Peyer's patch (tissue), 4 donors: Measurements from ENCODE around the gene DOCK2. TPM values are rescaled to one million over a fixed set of nuclear protein-coding genes. Genes with fewer than 3 reads are reported as not detected.

Experiments used
- DNase-seq, 3 donors: peaks; one replicate each; pipeline ENCODE4 v3.0.0-alpha.2; 2017 to 2019
- H3K27ac ChIP-seq, 4 donors: fragments of 200-600 bp; sonication (generic); one replicate each; pipeline ENCODE4 v1.5.1; 2016 to 2019
- H3K27me3 ChIP-seq, 2 donors: fragments of 200-600 bp; sonication (generic); one replicate each; pipeline ENCODE4 v1.5.1; 2019
- H3K36me3 ChIP-seq, 3 donors: fragments of 200-600 bp; sonication (generic); one replicate each; pipeline ENCODE4 v1.5.1; 2016 to 2019
- H3K4me1 ChIP-seq, 4 donors: fragments of 200-600 bp; sonication (generic); one replicate each; pipeline ENCODE4 v1.5.1; 2016 to 2019
- H3K4me3 ChIP-seq, 4 donors: fragments of 200-600 bp; sonication (generic); 1 replicate in 3 of 4; 2 replicates in 1 of 4; pipeline ENCODE4 v1.5.1; 2016 to 2019; ENCODE audit warnings: mild to moderate bottlenecking in 1 of 4
- H3K9me3 ChIP-seq, 4 donors: fragments of 200-600 bp; sonication (generic); one replicate each; pipeline ENCODE4 v1.5.1; 2016 to 2019; ENCODE audit warnings: mild to moderate bottlenecking in 1 of 4
- CTCF ChIP-seq, 6 experiments: fragments of 450-650 bp in 4 of 6; fragments of 200-600 bp in 2 of 6; sonication (generic) in 1 of 6; IDR thresholded peaks; one replicate each; pipeline ENCODE4 v1.5.1; 2017 to 2019; ENCODE audit warnings: antibody characterized with exemption in 6 of 6, mild to moderate bottlenecking in 3 of 6, moderate library complexity in 1 of 6
- POLR2A ChIP-seq, 2 donors: fragments of 450-650 bp; IDR thresholded peaks; one replicate each; pipeline ENCODE4 v1.5.1; 2017; ENCODE audit warnings: antibody characterized with exemption in 2 of 2, mild to moderate bottlenecking in 2 of 2, moderate library complexity in 2 of 2
- total RNA-seq, 4 donors: library from RNA; depleted of rRNA; stranded (reverse); fragments of >200 nt; gene quantifications; one replicate each; pipeline ENCODE4 v1.1.0, GENCODE V29; 2016

Gene DOCK2
- total RNA-seq, 4 donors from 2014 or later = 13.8 to 200 (median 17.8) TPM

- no peak overlapping the region for H3K4me3 ChIP-seq
- TF ChIP-seq CTCF (IDR thresholded peaks at IDR 0.05) (no peak), POLR2A (IDR thresholded peaks at IDR 0.05) (no peak)
- H3K9me3 ChIP-seq = no peaks in the 10 kb centered on the region
- no peaks in the 10 kb centered on the region for H3K4me1 ChIP-seq
- no peaks in the 10 kb centered on the region for H3K36me3 ChIP-seq
- DNase-seq = no peak
- no peaks in the 10 kb centered on the region for H3K27me3 ChIP-seq
- H3K27ac ChIP-seq = no peak overlapping the region
These were observed 74.6 kb downstream of the DOCK2 start for GRCh38 chr5:169711551-169712225.

DNA sequence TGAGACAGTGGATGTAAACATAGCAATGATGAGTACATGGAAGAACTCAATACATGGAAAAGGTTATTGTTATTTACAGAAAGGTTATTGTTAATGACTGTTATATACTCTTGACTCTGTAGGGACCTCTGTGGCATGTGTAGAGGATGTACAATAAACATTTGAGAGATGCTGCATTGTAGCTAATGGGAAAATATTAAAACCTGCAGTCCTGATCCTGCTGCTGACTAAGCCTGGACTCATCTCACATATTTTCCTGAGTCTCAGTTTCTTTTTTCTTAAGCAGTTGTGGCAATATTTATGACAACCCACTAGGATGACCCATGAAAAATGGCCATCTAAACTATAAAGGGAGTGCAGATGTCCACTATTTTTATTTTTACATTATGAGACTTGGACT, 75.4 kb downstream of the DOCK2 start:
- Histone ChIP-seq H3K27me3 (no peaks in the 10 kb centered on the region), H3K4me3 (no peak overlapping the region), H3K4me1 (no peaks in the 10 kb centered on the region), H3K36me3 (no peaks in the 10 kb centered on the region), H3K27ac (no peak overlapping the region), H3K9me3 (no peaks in the 10 kb centered on the region)
- TF ChIP-seq POLR2A (IDR thresholded peaks at IDR 0.05) (no peak), CTCF (IDR thresholded peaks at IDR 0.05) (no peak)
- no peak for DNase-seq

DNA sequence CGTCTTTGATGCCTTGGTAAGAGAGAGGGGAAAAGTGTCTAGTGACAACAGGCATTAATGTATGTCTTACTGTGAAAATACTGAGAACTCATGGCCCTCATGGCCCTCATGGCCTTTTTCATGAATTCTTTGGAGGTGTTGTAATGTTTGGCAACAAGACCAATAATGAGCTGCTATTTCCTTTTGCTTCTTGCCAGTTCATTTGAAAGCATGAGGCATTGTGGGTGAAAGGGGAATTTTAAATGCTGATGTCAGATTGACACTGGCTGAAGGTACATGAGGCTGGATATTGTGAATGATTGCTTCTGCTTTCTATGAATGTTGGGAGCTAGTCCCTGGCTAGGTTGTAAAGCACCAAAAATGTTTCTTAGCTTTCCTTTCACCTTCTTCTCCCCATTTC, 79.2 kb downstream of the DOCK2 start:
- Histone ChIP-seq H3K4me1 (no peaks in the 10 kb centered on the region), H3K27me3 (no peaks in the 10 kb centered on the region), H3K9me3 (no peaks in the 10 kb centered on the region), H3K4me3 (no peak overlapping the region), H3K27ac (no peak overlapping the region), H3K36me3 (no peaks in the 10 kb centered on the region)
- DNase-seq = no peak
- no peak for TF ChIP-seq CTCF (IDR thresholded peaks at IDR 0.05)
- TF ChIP-seq POLR2A (IDR thresholded peaks at IDR 0.05) = no peak

GRCh38 chr5:169717288-169717687, 80.2 kb downstream of the DOCK2 start:
- H3K36me3 ChIP-seq = no peaks in the 10 kb centered on the region
- DNase-seq = no peak
- no peaks in the 10 kb centered on the region for H3K27me3 ChIP-seq
- H3K9me3 ChIP-seq = no peaks in the 10 kb centered on the region
- TF ChIP-seq POLR2A (IDR thresholded peaks at IDR 0.05) (no peak), CTCF (IDR thresholded peaks at IDR 0.05) (no peak)
- H3K4me1 ChIP-seq = no peaks in the 10 kb centered on the region
- H3K27ac ChIP-seq = no peak overlapping the region
- H3K4me3 ChIP-seq = no peak overlapping the region

- Histone ChIP-seq H3K27ac (no peak overlapping the region), H3K4me1 (no peaks in the 10 kb centered on the region), H3K9me3 (no peaks in the 10 kb centered on the region), H3K36me3 (no peaks in the 10 kb centered on the region), H3K4me3 (no peak overlapping the region), H3K27me3 (no peaks in the 10 kb centered on the region)
- DNase-seq = no peak
- no peak for TF ChIP-seq POLR2A (IDR thresholded peaks at IDR 0.05)
- no peak for TF ChIP-seq CTCF (IDR thresholded peaks at IDR 0.05)
These were observed 82.6 kb downstream of the DOCK2 start for GRCh38 chr5:169719360-169720314.
